Omental fat pad (tissue), 4 donors: ENCODE measurements around the gene SLMAP. TPM values are rescaled to one million over a fixed set of nuclear protein-coding genes. Genes with fewer than 3 reads are reported as not detected.
"Not testable (repeated sequence)": the region's sequence is repeated elsewhere in the genome, so short reads cannot be mapped to it uniquely, and the experiment has no call there.

Source experiments
- ATAC-seq: fragments of 150-250 bp; one replicate; pipeline ENCODE4 v1.9.1; 2016; ENCODE audit warnings: mild to moderate bottlenecking, moderate library complexity; ENCODE audit not compliant: low FRiP score
- DNase-seq: peaks from one replicate; pipeline ENCODE4 v3.0.0-alpha.2; 2019; ENCODE audit warnings: low spot score
- CTCF ChIP-seq, 3 donors: fragments of 450-650 bp; IDR thresholded peaks; one replicate each; pipeline ENCODE4 v1.5.1; 2016 to 2017; ENCODE audit warnings: antibody characterized with exemption in 3 of 3, mild to moderate bottlenecking in 3 of 3, moderate library complexity in 2 of 3
- total RNA-seq, 4 donors: library from RNA; depleted of rRNA; stranded (reverse); fragments of >200 nt; gene quantifications; one replicate each; pipeline ENCODE4 v1.1.0, GENCODE V29; 2016

Gene SLMAP
- total RNA-seq, 4 donors from 2014 or later = 42.7 to 72.7 (median 47.1) TPM

- no peak for TF ChIP-seq CTCF (IDR thresholded peaks at IDR 0.05)
- no peak for ATAC-seq
- DNase-seq = no peak
Observed at GRCh38 chr3:57805266-57805665, 49.2 kb downstream of the SLMAP start.

GRCh38 chr3:57805674-57806073, 49.6 kb downstream of the SLMAP start:
- peak; percentile 85 for ATAC-seq
- TF ChIP-seq CTCF (IDR thresholded peaks at IDR 0.05) = no peak
- DNase-seq = no peak

- not testable (repeated sequence) for DNase-seq, ATAC-seq
Observed at GRCh38 chr3:57806195-57806594, 50.1 kb downstream of the SLMAP start.

GRCh38 chr3:57808961-57809608, 53.0 kb downstream of the SLMAP start:
- no peak for TF ChIP-seq CTCF (IDR thresholded peaks at IDR 0.05)
- no peak for DNase-seq
- no peak for ATAC-seq

GRCh38 chr3:57809609-57809968, 53.5 kb downstream of the SLMAP start:
- ATAC-seq (no peak), DNase-seq (no peak)
- TF ChIP-seq CTCF (IDR thresholded peaks at IDR 0.05) = no peak

- no peak for DNase-seq
- no peak for ATAC-seq
- no peak for TF ChIP-seq CTCF (IDR thresholded peaks at IDR 0.05)
Observed at GRCh38 chr3:57810048-57810447, 53.9 kb downstream of the SLMAP start.

- no peak for TF ChIP-seq CTCF (IDR thresholded peaks at IDR 0.05)
- ATAC-seq (no peak), DNase-seq (no peak)
Observed at GRCh38 chr3:57810471-57811137, 54.5 kb downstream of the SLMAP start.
